PC-3 (cell line): ENCODE data around the gene UBE2D3. TPM values are rescaled to one million over a fixed set of nuclear protein-coding genes. Genes with fewer than 3 reads are reported as not detected.

Source experiments
- ATAC-seq: fragments of 200-7000 bp; cut with Tn5 transposase; 2 replicates; pipeline ENCODE4 v1.9.1; 2020; ENCODE audit warnings: mild to moderate bottlenecking, moderate library complexity
- Bru-seq: library from RNA; stranded (reverse); fragments of 400-500 nt; gene quantifications from one replicate; lab custom pipeline; 2021; lab: Mats Ljungman, UMichigan
- BruChase-seq, 2 experiments: library from RNA; stranded (reverse); fragments of 400-500 nt; gene quantifications; one replicate each; lab custom pipeline; 2021; lab: Mats Ljungman, UMichigan
- BruUV-seq: library from RNA; stranded (reverse); fragments of 400-500 nt; replicated peaks from 2 replicates; lab custom pipeline; 2021; lab: Mats Ljungman, UMichigan
- CTCF ChIA-PET: fragments of 300-600 bp; sonication (Branson Sonifier 250); formaldehyde crosslinking; loops from one replicate; lab custom pipeline; 2022; ENCODE audit warnings: antibody characterized with exemption; lab: Charles Lee
- POLR2A ChIA-PET: fragments of 300-600 bp; sonication (Branson Sonifier 250); formaldehyde crosslinking; loops from one replicate; lab custom pipeline; 2022; ENCODE audit warnings: antibody characterized with exemption; ENCODE audit not compliant: unreplicated experiment; lab: Charles Lee
- DNase-seq: peaks from one replicate; pipeline ENCODE4 v3.0.0-alpha.2; 2015
- H2AFZ ChIP-seq: fragments of 300-600 bp; sonication (generic); 2 replicates; pipeline ENCODE4 v1.6.0; 2016; ENCODE audit warnings: antibody characterized with exemption, low read length
- H3F3A ChIP-seq: fragments of 300-600 bp; sonication (generic); one replicate; pipeline ENCODE4 v1.6.0; 2017; ENCODE audit warnings: antibody characterized with exemption, low read length, control low read depth, mild to moderate bottlenecking; ENCODE audit not compliant: unreplicated experiment
- H3K27ac ChIP-seq: fragments of 300-600 bp; sonication (generic); 2 replicates; pipeline ENCODE4 v1.5.1; 2016; ENCODE audit warnings: mild to moderate bottlenecking, low read length
- H3K27me3 ChIP-seq: fragments of 300-600 bp; sonication (generic); 2 replicates; pipeline ENCODE4 v1.6.1; 2016; ENCODE audit warnings: low read length, mixed read lengths
- H3K36me3 ChIP-seq: fragments of 300-600 bp; sonication (generic); 2 replicates; pipeline ENCODE4 v1.6.1; 2016; ENCODE audit warnings: low read depth, mixed run types, low read length, mixed read lengths
- H3K4me1 ChIP-seq: fragments of 300-600 bp; sonication (generic); 2 replicates; pipeline ENCODE4 v1.5.1; 2016; ENCODE audit warnings: low read length; ENCODE audit not compliant: insufficient read depth
- H3K4me2 ChIP-seq: fragments of 300-600 bp; sonication (generic); 2 replicates; pipeline ENCODE4 v1.6.0; 2016; ENCODE audit warnings: low read length
- H3K4me3 ChIP-seq: fragments of 300-600 bp; sonication (generic); 2 replicates; pipeline ENCODE4 v1.5.1; 2016; ENCODE audit warnings: mild to moderate bottlenecking, low read length, mixed read lengths
- H3K79me2 ChIP-seq: fragments of 300-600 bp; sonication (generic); 2 replicates; pipeline ENCODE4 v1.6.1; 2017; ENCODE audit warnings: low read length, mixed read lengths
- H3K9ac ChIP-seq: fragments of 300-600 bp; sonication (generic); 2 replicates; pipeline ENCODE4 v1.6.0; 2016; ENCODE audit warnings: mild to moderate bottlenecking, low read length
- H3K9me2 ChIP-seq: fragments of 300-600 bp; sonication (generic); replicated peaks from 2 replicates; pipeline ENCODE4 v1.6.1; 2016; ENCODE audit warnings: mixed run types, low read length, mixed read lengths
- H3K9me3 ChIP-seq: fragments of 300-600 bp; sonication (generic); 2 replicates; pipeline ENCODE4 v1.6.1; 2016; ENCODE audit warnings: low read length, mixed read lengths
- H4K20me1 ChIP-seq: fragments of 300-600 bp; sonication (generic); 2 replicates; pipeline ENCODE4 v1.6.1; 2016; ENCODE audit warnings: low read length, mixed read lengths
- EZH2 ChIP-seq: fragments of 300-600 bp; sonication (generic); IDR thresholded peaks from one replicate; pipeline ENCODE4 v1.6.1; 2017; ENCODE audit warnings: antibody characterized with exemption, mild to moderate bottlenecking, low read length; ENCODE audit not compliant: unreplicated experiment
- EZH2phosphoT487 ChIP-seq: fragments of 300-600 bp; sonication (generic); IDR thresholded peaks from 2 replicates; pipeline ENCODE4 v1.6.1; 2018; ENCODE audit warnings: mild to moderate bottlenecking, antibody characterized with exemption, low read length, borderline replicate concordance
- intact Hi-C: fragments of 100-400 bp; cut with micrococcal nuclease; formaldehyde crosslinking; loops from 2 replicates; pipeline ENCODE4 v1.9.0; 2023
- long read RNA-seq: library from polyadenylated mRNA; unstranded; transcript quantifications from one replicate; pipeline ENCODE4 v2.0.0, GENCODE V29; 2021; ENCODE audit not compliant: unreplicated experiment
- total RNA-seq: library from RNA; depleted of rRNA; stranded (reverse); fragments of >200 nt; gene quantifications from 2 replicates; pipeline ENCODE4 v1.2.3, GENCODE V29; 2014; rRNA removed
- TF ChIP-seq, protein P1 (sequence below): fragments of 300-600 bp; sonication (generic); conservative IDR thresholded peaks from 2 replicates; pipeline ENCODE4 v1.5.1; 2017; ENCODE audit warnings: antibody characterized with exemption, low read depth, mild to moderate bottlenecking, low read length

UBE2D3 gene
- 342 and 435 TPM in 2 replicates for total RNA-seq
- Bru-seq, nascent RNA, result percentile 93 among the genes with signal in this experiment
- percentile 92 among the genes with signal in this experiment for BruChase-seq, experiment 1, labeled RNA remaining after a 6-hour chase
- percentile 92 among the genes with signal in this experiment for BruChase-seq, experiment 2, labeled RNA remaining after a 2-hour chase
- long read RNA-seq, full-length matches to known transcripts, result 177 of 332 reads
- long read RNA-seq, partial matches to known transcripts, result 122 of 332 reads
- long read RNA-seq, other reads (novel, unspliced or antisense), result 33 of 332 reads

DNA sequence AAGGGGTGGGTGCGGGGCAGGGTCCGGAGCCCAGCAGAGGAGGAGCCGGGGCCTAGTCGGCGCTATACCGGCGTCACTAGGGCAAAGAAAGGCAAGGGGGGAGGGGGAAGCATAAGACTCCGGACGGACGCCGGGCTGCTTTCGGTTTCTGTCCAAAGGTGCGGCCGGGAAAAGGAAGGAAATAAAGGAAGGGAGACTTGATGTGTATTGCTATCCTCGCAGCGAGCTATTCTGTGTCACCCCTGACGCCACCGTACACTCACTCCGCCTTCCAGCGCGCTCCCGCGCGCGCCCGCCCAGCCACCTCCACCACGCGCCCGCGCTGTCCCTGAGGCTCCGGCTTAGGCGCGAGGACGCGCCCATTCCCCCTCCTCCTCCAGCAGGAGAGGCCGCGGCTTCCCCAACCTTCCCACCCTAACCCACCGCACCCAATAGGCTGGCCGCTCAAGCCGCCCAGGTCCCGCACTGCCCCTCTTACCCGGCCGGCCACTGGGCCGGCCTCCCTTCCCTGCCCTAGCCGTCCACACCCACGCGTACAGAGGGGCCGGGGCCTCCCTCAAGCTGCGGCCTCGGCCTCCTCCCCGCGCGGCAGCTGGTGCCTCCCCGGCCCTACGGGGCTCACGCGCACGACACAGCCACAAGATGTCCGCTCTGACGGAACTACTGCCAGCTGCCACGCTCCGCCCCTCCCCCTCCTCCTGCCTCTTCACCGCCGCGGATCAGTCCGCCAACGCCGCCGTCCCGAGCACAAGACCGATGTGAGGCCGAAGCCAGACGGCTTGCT, at the start of gene UBE2D3:
Gene UBE2D3 (minus strand): TSS at position 662 of the 784 bp plus-strand sequence. CDS start 1,043 bp downstream, outside the sequence.
- H2AFZ ChIP-seq, result peak within 1 kb of the TSS; percentile 83
- no peaks in the 10 kb centered on the region for H3F3A ChIP-seq
- BruUV-seq, result no TSS peak
- POLR2A ChIA-PET, result interaction anchor here (0.6 to 1.1 kb wide), 4 partner anchors 11 to 324 kb away, joined by 4 to 8 read pairs (median 4); no protein-coding TSS in a partner anchor
- H3K4me2 ChIP-seq, result peak within 1 kb of the TSS; percentile 96
- peak within 1 kb of the TSS; percentile 93 for H3K4me3 ChIP-seq
- intact Hi-C loops, result loop anchor here (1.0 to 10.0 kb wide), 3 partner anchors 206 to 392 kb away; partner anchors contain the start of gene BDH2
- peak; percentile 81 for DNase-seq
- H3K36me3 ChIP-seq, result peaks cover 27% of the 10 kb centered on the region
- H3K4me1 ChIP-seq, result peaks cover 26% of the 10 kb centered on the region
- H3K27ac ChIP-seq, result peak within 1 kb of the TSS; percentile 99
- H3K9ac ChIP-seq, result peak within 1 kb of the TSS; percentile 100
- H3K9me2 ChIP-seq, result no peaks in the 10 kb centered on the region
- CTCF ChIA-PET, result interaction anchor here (0.5 to 1.2 kb wide), 4 partner anchors 37 to 206 kb away, joined by 3 to 4 read pairs (median 3); no protein-coding TSS in a partner anchor
- peaks cover 62% of the 10 kb centered on the region for H3K79me2 ChIP-seq
- H3K9me3 ChIP-seq, result no peaks in the 10 kb centered on the region
- H3K27me3 ChIP-seq, result no peaks in the 10 kb centered on the region
- peak; percentile 37 for ATAC-seq
- TF ChIP-seq EZH2phosphoT487 (peak; percentile 54; the same call in 1 of the 2 replicates), EZH2 (no peak)
- TF ChIP-seq, protein P1, sequence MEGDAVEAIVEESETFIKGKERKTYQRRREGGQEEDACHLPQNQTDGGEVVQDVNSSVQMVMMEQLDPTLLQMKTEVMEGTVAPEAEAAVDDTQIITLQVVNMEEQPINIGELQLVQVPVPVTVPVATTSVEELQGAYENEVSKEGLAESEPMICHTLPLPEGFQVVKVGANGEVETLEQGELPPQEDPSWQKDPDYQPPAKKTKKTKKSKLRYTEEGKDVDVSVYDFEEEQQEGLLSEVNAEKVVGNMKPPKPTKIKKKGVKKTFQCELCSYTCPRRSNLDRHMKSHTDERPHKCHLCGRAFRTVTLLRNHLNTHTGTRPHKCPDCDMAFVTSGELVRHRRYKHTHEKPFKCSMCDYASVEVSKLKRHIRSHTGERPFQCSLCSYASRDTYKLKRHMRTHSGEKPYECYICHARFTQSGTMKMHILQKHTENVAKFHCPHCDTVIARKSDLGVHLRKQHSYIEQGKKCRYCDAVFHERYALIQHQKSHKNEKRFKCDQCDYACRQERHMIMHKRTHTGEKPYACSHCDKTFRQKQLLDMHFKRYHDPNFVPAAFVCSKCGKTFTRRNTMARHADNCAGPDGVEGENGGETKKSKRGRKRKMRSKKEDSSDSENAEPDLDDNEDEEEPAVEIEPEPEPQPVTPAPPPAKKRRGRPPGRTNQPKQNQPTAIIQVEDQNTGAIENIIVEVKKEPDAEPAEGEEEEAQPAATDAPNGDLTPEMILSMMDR, result no peak
- peaks cover 42% of the 10 kb centered on the region for H4K20me1 ChIP-seq

DNA sequence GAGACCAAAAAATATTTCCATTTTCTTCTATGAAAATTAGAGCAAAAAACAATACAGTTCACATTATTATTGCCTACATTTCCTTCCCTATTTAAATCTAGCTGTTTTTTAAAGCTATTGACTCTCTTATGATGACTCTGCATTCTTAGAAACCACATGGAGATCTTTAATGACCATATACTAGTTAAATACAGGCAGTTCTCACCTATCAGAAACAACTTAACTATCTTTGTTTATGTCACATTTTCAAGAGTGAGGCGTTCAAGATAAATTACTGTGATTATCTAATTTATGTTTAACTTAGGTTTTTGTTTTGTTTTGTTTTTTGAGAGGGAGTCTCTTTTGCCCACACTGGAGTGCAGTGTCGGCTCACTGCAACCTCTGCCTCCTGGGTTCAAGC, 44.4 kb upstream of the UBE2D3 start:
- TF ChIP-seq EZH2phosphoT487 (no peak), EZH2 (no peak)
- TF ChIP-seq, protein P1, result no peak
- Histone ChIP-seq H3K9me2 (no peaks in the 10 kb centered on the region), H3K36me3 (peaks cover 24% of the 10 kb centered on the region), H2AFZ (no peak overlapping the region), H3K9ac (no peak overlapping the region), H3K4me2 (peak overlapping the region; percentile 96; the same call in 1 of the 2 replicates), H3K27me3 (no peaks in the 10 kb centered on the region), H3K4me1 (peaks cover 27% of the 10 kb centered on the region), H3K27ac (no peak overlapping the region), H3F3A (no peaks in the 10 kb centered on the region), H3K9me3 (no peaks in the 10 kb centered on the region), H3K79me2 (peaks cover 66% of the 10 kb centered on the region), H3K4me3 (0 out of 2 replicates have a peak overlapping the region, but pooled peaks have one; percentile 77), H4K20me1 (no peaks in the 10 kb centered on the region; the same call in 1 of the 2 replicates)
- no peak for ATAC-seq
- DNase-seq, result no peak
- intact Hi-C loops, result no loop called here
- CTCF ChIA-PET, result no interaction called here
- POLR2A ChIA-PET, result no interaction called here
- no TSS peak for BruUV-seq
